SU-DHL-6 (cell line): ENCODE results near the gene KLHL9.

Experiments used
- H2AFZ ChIP-seq: fragments of 200-600 bp; sonication (generic); 2 replicates; pipeline ENCODE4 v1.6.1; 2014; ENCODE audit warnings: low read depth, mild to moderate bottlenecking, moderate library complexity, mixed read lengths, antibody characterized with exemption, low read length; ENCODE audit not compliant: severe bottlenecking
- H3F3A ChIP-seq: fragments of 200-600 bp; shearing (Covaris generic); 2 replicates; pipeline ENCODE4 v1.6.0; 2016; ENCODE audit warnings: antibody characterized with exemption, mild to moderate bottlenecking; ENCODE audit not compliant: insufficient read depth
- H3K27ac ChIP-seq: fragments of 200-600 bp; sonication (generic); 2 replicates; pipeline ENCODE4 v1.5.1; 2016; ENCODE audit warnings: low read depth, mild to moderate bottlenecking, low read length, moderate library complexity, mixed read lengths
- H3K27me3 ChIP-seq: fragments of 200-600 bp; sonication (generic), shearing (Covaris generic); 2 replicates; pipeline ENCODE4 v1.6.0; 2014; ENCODE audit warnings: mild to moderate bottlenecking, low read length
- H3K36me3 ChIP-seq: fragments of 200-600 bp; sonication (generic); 2 replicates; pipeline ENCODE4 v1.6.1; 2014; ENCODE audit warnings: mild to moderate bottlenecking, low read length, mixed read lengths
- H3K4me2 ChIP-seq: fragments of 300-600, 200-600 bp; shearing (Covaris generic), sonication (generic); 2 replicates; pipeline ENCODE4 v1.6.0; 2014; ENCODE audit warnings: low read length, low read depth, mild to moderate bottlenecking; ENCODE audit not compliant: poor library complexity, severe bottlenecking
- H3K4me3 ChIP-seq: fragments of 200-600 bp; sonication (generic); 2 replicates; pipeline ENCODE4 v1.5.1; 2014; ENCODE audit warnings: antibody characterized with exemption, low read length, mild to moderate bottlenecking, mixed read lengths; ENCODE audit not compliant: insufficient read depth, poor library complexity, severe bottlenecking
- H3K79me2 ChIP-seq: fragments of 200-600 bp; sonication (generic); 2 replicates; pipeline ENCODE4 v1.6.1; 2014; ENCODE audit warnings: mild to moderate bottlenecking, low read length, moderate library complexity; ENCODE audit not compliant: insufficient read depth
- H3K9ac ChIP-seq: fragments of 200-600 bp; sonication (generic); 2 replicates; pipeline ENCODE4 v1.7.0; 2014; ENCODE audit warnings: mild to moderate bottlenecking, low read length
- H3K9me2 ChIP-seq: fragments of 200-600 bp; sonication (generic); replicated peaks from 2 replicates; pipeline ENCODE4 v1.6.1; 2014; ENCODE audit warnings: low read length; ENCODE audit not compliant: insufficient read depth
- H3K9me3 ChIP-seq: fragments of 200-600 bp; sonication (generic); 2 replicates; pipeline ENCODE4 v1.6.1; 2014; ENCODE audit warnings: low read length, mixed read lengths; ENCODE audit not compliant: insufficient read depth
- H4K20me1 ChIP-seq: fragments of 200-600 bp; sonication (generic); 2 replicates; pipeline ENCODE4 v1.6.1; 2014; ENCODE audit warnings: low read depth, mild to moderate bottlenecking, antibody characterized with exemption, low read length, moderate library complexity, mixed read lengths
- EZH2phosphoT487 ChIP-seq: fragments of 200-600 bp; sonication (generic), shearing (Covaris generic); conservative IDR thresholded peaks from 2 replicates; pipeline ENCODE4 v1.6.1; 2018; ENCODE audit warnings: mild to moderate bottlenecking, antibody characterized with exemption, low read length, moderate library complexity, mixed read lengths
- TF ChIP-seq, protein P1 (sequence below): fragments of 200-600 bp; sonication (generic); IDR thresholded peaks from one replicate; pipeline ENCODE4 v1.5.1; 2017; ENCODE audit warnings: antibody characterized with exemption, mild to moderate bottlenecking, low read length, moderate library complexity; ENCODE audit not compliant: insufficient read depth, poor library complexity, severe bottlenecking

KLHL9 gene

DNA sequence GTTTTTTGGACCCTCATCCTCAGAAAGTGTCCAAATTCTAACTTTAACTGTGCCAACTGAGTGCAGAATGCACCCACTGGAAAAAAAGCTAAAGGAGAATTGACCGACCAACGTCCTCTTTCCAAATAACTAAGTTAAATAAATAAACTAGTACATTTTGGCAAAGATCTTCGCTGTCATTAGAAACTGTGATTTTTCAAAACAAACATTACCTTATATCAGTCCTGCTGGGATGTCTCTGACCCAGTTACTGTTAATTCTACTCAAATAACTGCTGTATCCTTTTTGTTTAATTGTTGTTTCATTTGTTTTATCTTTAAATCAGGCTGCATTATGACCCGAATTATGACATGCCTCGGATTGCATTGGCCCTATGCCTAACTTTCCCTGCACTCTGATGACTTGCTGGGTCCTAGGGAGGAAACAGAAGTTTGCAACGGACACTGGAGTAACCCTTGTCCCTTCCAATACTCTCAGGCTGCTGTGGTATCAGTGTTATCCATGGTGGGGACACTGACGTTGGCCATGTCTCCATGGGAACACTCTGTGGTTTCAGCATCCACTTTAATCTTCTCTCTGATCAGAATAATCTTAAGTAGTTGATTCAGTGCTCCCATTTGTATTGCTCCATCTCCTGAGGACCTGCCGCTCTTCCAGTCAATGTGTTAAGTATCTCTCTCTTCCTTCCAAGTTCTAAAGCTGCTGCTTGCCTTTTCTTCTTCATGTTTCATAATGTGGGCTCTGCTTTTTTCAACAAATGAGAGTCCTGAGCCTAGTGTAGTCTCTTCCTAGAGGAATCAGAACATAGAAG, 19.0 kb downstream of the KLHL9 start:
- H2AFZ ChIP-seq = no peak overlapping the region
- no peak overlapping the region for H3K27ac ChIP-seq
- H3K4me2 ChIP-seq = no peak overlapping the region
- H3K9ac ChIP-seq = no peak overlapping the region
- H3K27me3 ChIP-seq = no peaks in the 10 kb centered on the region
- TF ChIP-seq, protein P1, sequence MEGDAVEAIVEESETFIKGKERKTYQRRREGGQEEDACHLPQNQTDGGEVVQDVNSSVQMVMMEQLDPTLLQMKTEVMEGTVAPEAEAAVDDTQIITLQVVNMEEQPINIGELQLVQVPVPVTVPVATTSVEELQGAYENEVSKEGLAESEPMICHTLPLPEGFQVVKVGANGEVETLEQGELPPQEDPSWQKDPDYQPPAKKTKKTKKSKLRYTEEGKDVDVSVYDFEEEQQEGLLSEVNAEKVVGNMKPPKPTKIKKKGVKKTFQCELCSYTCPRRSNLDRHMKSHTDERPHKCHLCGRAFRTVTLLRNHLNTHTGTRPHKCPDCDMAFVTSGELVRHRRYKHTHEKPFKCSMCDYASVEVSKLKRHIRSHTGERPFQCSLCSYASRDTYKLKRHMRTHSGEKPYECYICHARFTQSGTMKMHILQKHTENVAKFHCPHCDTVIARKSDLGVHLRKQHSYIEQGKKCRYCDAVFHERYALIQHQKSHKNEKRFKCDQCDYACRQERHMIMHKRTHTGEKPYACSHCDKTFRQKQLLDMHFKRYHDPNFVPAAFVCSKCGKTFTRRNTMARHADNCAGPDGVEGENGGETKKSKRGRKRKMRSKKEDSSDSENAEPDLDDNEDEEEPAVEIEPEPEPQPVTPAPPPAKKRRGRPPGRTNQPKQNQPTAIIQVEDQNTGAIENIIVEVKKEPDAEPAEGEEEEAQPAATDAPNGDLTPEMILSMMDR = no peak
- TF ChIP-seq EZH2phosphoT487 = no peak
- no peaks in the 10 kb centered on the region for H4K20me1 ChIP-seq
- H3K79me2 ChIP-seq = no peaks in the 10 kb centered on the region
- H3K9me3 ChIP-seq = no peaks in the 10 kb centered on the region
- no peaks in the 10 kb centered on the region for H3K36me3 ChIP-seq
- no peaks in the 10 kb centered on the region for H3F3A ChIP-seq
- H3K9me2 ChIP-seq = no peaks in the 10 kb centered on the region
- H3K4me3 ChIP-seq = no peak overlapping the region

DNA sequence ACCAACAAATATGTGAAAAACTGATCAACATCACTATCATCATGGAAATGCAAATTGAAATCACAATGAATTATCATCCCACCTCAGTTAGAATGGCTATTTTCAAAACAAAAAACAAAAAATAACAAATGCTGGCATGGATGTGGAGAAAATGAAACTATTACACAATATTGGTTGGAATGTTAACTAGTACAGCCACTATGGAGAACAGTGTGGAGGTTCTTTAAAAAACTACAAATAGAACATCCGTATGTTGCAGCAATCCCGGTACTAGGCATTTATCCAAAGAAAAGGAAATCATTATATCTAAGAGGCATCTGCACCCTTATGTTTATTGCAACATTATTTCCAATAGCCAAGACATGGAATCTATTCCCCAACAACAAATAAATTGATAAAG, 21.1 kb downstream of the KLHL9 start:
- Histone ChIP-seq H3K36me3 (no peaks in the 10 kb centered on the region), H2AFZ (no peak overlapping the region), H3K9me2 (no peaks in the 10 kb centered on the region), H3K9me3 (no peaks in the 10 kb centered on the region), H3K9ac (no peak overlapping the region), H3K4me3 (no peak overlapping the region), H3K27me3 (no peaks in the 10 kb centered on the region), H3F3A (no peaks in the 10 kb centered on the region), H3K79me2 (no peaks in the 10 kb centered on the region), H3K27ac (no peak overlapping the region), H4K20me1 (no peaks in the 10 kb centered on the region), H3K4me2 (no peak overlapping the region)
- TF ChIP-seq, protein P1 = no peak
- TF ChIP-seq EZH2phosphoT487 = no peak

DNA sequence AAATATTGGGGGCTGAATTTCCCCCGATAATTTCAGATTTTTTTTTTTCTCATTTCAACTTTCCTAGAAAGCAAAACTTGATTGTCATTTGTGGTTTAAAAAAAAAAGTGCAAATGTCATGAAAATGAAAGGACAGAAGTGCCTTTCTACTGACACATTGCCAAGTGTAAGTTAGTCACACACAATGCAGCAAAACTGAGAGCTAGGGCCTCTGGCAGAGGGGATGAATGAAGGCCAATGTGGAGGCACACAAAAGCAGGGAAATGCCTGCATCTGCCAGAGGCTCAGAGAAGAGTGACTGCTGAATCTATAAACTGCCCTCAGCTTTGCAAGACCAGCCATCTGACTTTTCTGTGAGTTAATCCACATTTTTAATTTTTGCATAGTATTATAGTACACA, 23.3 kb downstream of the KLHL9 start:
- H3K27me3 ChIP-seq = no peaks in the 10 kb centered on the region
- no peaks in the 10 kb centered on the region for H3K79me2 ChIP-seq
- no peak overlapping the region for H3K4me3 ChIP-seq
- no peaks in the 10 kb centered on the region for H3F3A ChIP-seq
- H2AFZ ChIP-seq = no peak overlapping the region
- no peak for TF ChIP-seq EZH2phosphoT487
- TF ChIP-seq, protein P1 = no peak
- H3K4me2 ChIP-seq = no peak overlapping the region
- H3K9me3 ChIP-seq = no peaks in the 10 kb centered on the region
- H3K36me3 ChIP-seq = no peaks in the 10 kb centered on the region
- no peaks in the 10 kb centered on the region for H3K9me2 ChIP-seq
- H4K20me1 ChIP-seq = no peaks in the 10 kb centered on the region
- no peak overlapping the region for H3K27ac ChIP-seq
- no peak overlapping the region for H3K9ac ChIP-seq
